Small intestine (tissue), 7 donors: ENCODE data around the gene PLS3. TPM values are rescaled to one million over a fixed set of nuclear protein-coding genes. Genes with fewer than 3 reads are reported as not detected.
"Not testable (repeated sequence)": the region's sequence is repeated elsewhere in the genome, so short reads cannot be mapped to it uniquely, and the experiment has no call there.

ENCODE experiments used
- DNase-seq, 2 donors: peaks; one replicate each; pipeline versions ENCODE4 v3.0.0 to v3.0.0-alpha.2; 2013
- FAIRE-seq: peaks from 2 replicates; lab custom pipeline; 2012; peaks lifted over from hg19 to GRCh38; lab: Jason Lieb, UNC
- H3K27ac ChIP-seq, 3 donors: one replicate each; pipeline ENCODE4 v1.5.1; 2013; ENCODE audit warnings: low read length in 2 of 3, mild to moderate bottlenecking in 2 of 3, control low read depth in 1 of 3, inconsistent platforms in 1 of 3, low read depth in 1 of 3, moderate library complexity in 1 of 3
- H3K27me3 ChIP-seq, 3 donors: one replicate each; pipeline ENCODE4 v1.6.1; 2013; ENCODE audit warnings: low read length in 3 of 3, inconsistent platforms in 1 of 3; ENCODE audit not compliant: control insufficient read depth in 3 of 3, insufficient read depth in 3 of 3
- H3K36me3 ChIP-seq, 3 donors: one replicate each; pipeline ENCODE4 v1.6.1; 2013; ENCODE audit warnings: low read length in 3 of 3, inconsistent platforms in 1 of 3, low read depth in 1 of 3, mild to moderate bottlenecking in 1 of 3, moderate library complexity in 1 of 3; ENCODE audit not compliant: control insufficient read depth in 3 of 3, insufficient read depth in 2 of 3
- H3K4me1 ChIP-seq, 3 donors: one replicate each; pipeline ENCODE4 v1.6.1; 2013; ENCODE audit warnings: low read length in 2 of 3, inconsistent platforms in 1 of 3, low read depth in 1 of 3, mild to moderate bottlenecking in 1 of 3, moderate library complexity in 1 of 3; ENCODE audit not compliant: control insufficient read depth in 3 of 3, insufficient read depth in 2 of 3
- H3K4me3 ChIP-seq, 3 donors: one replicate each; pipeline ENCODE4 v1.5.1; 2013; ENCODE audit warnings: low read length in 3 of 3, control low read depth in 1 of 3, inconsistent platforms in 1 of 3, low read depth in 1 of 3, mild to moderate bottlenecking in 1 of 3, moderate library complexity in 1 of 3
- H3K9me3 ChIP-seq, 2 donors: one replicate each; pipeline ENCODE4 v1.6.1; 2013; ENCODE audit warnings: low read depth in 1 of 2, low read length in 1 of 2; ENCODE audit not compliant: control insufficient read depth in 2 of 2, insufficient read depth in 1 of 2
- WGBS, 3 donors: extraction: QIAGEN DNeasy Blood & Tissue Kit; methylation state at CpG; one replicate each; pipeline ENCODE4 v1.1.7; 2013; 5-methylcytosine and 5-hydroxymethylcytosine counted together
- polyA plus RNA-seq, 4 donors: library from polyadenylated mRNA; stranded (reverse) in 3 of 4; unstranded in 1 of 4; fragments of 200-250 nt in 3 of 4; fragments of 120-200 nt in 1 of 4; gene quantifications; one replicate each; pipeline versions ENCODE4 v1.2.1 to v1.2.3, GENCODE V29; 2013
- donor health status: healthy with polysubstance abuse.
- donor health status: control.
- donor health status: control.
- donor health status: Bipolar disorder and iron deficiency.
- donor health status: healthy.

Gene PLS3
- polyA plus RNA-seq, 4 donors = 8.4 to 44.4 (median 25.6) TPM

- no peak for FAIRE-seq
- no peak for DNase-seq
- Histone ChIP-seq H3K4me1 (no peaks in the 10 kb centered on the region), H3K27me3 (no peaks in the 10 kb centered on the region), H3K27ac (no peak overlapping the region), H3K4me3 (no peak overlapping the region), H3K36me3 (no peaks in the 10 kb centered on the region), H3K9me3 (no peaks in the 10 kb centered on the region)
Measured at GRCh38 chrX:115535421-115535820, 25.6 kb upstream of the PLS3 start.

- no peaks in the 10 kb centered on the region for H3K4me1 ChIP-seq
- no peaks in the 10 kb centered on the region for H3K27me3 ChIP-seq
- H3K4me3 ChIP-seq = no peak overlapping the region
- DNase-seq (no peak), FAIRE-seq (no peak)
- H3K27ac ChIP-seq = no peak overlapping the region
- H3K36me3 ChIP-seq = no peaks in the 10 kb centered on the region
- H3K9me3 ChIP-seq = no peaks in the 10 kb centered on the region
- WGBS, 3 donors = 73 to 96% (median 90%) methylated on average over 1 of the region's 1 CpG
Measured at GRCh38 chrX:115535844-115536243, 25.1 kb upstream of the PLS3 start.

- 72 to 86% (median 76%) methylated on average over 2 of the region's 2 CpGs for WGBS, 3 donors
- no peak for FAIRE-seq
Measured at GRCh38 chrX:115539841-115540240, 21.1 kb upstream of the PLS3 start.

GRCh38 chrX:115541045-115541444, 19.9 kb upstream of the PLS3 start:
- not testable (repeated sequence) for H3K27ac ChIP-seq, DNase-seq, H3K4me3 ChIP-seq, H3K27me3 ChIP-seq, H3K36me3 ChIP-seq, H3K4me1 ChIP-seq, H3K9me3 ChIP-seq, FAIRE-seq
- 70 to 89% (median 70%) methylated on average over 10 of the region's 10 CpGs for WGBS, 3 donors

More at GRCh38 chrX:115539841-115540240, 21.1 kb upstream of the PLS3 start:
- Histone ChIP-seq H3K4me3 (no peak overlapping the region), H3K4me1 (no peaks in the 10 kb centered on the region), H3K27ac (no peak overlapping the region), H3K9me3 (no peaks in the 10 kb centered on the region), H3K27me3 (no peaks in the 10 kb centered on the region), H3K36me3 (no peaks in the 10 kb centered on the region)
- DNase-seq = no peak

GRCh38 chrX:115547448-115547847, 13.5 kb upstream of the PLS3 start:
- Histone ChIP-seq H3K27ac (no peak overlapping the region), H3K4me1 (no peaks in the 10 kb centered on the region), H3K9me3 (no peaks in the 10 kb centered on the region), H3K27me3 (no peaks in the 10 kb centered on the region), H3K4me3 (no peak overlapping the region), H3K36me3 (no peaks in the 10 kb centered on the region)
- WGBS, 3 donors = 31 to 71% (median 51%) methylated on average over 2 of the region's 2 CpGs
- FAIRE-seq = no peak
- no peak for DNase-seq

- no peaks in the 10 kb centered on the region for H3K27me3 ChIP-seq
- H3K36me3 ChIP-seq = no peaks in the 10 kb centered on the region
- no peaks in the 10 kb centered on the region for H3K4me1 ChIP-seq
- WGBS, 3 donors = 39 to 75% (median 59%) methylated on average over 3 of the region's 3 CpGs
- H3K9me3 ChIP-seq = no peaks in the 10 kb centered on the region
- H3K27ac ChIP-seq = no peak overlapping the region
- no peak overlapping the region for H3K4me3 ChIP-seq
- DNase-seq (no peak), FAIRE-seq (no peak)
Measured at GRCh38 chrX:115549008-115549407, 12.0 kb upstream of the PLS3 start.

- H3K4me1 ChIP-seq = no peaks in the 10 kb centered on the region
- no peaks in the 10 kb centered on the region for H3K27me3 ChIP-seq
- no peaks in the 10 kb centered on the region for H3K36me3 ChIP-seq
- no peaks in the 10 kb centered on the region for H3K9me3 ChIP-seq
- 56 to 77% (median 72%) methylated on average over 5 of the region's 5 CpGs for WGBS, 3 donors
- FAIRE-seq (no peak), DNase-seq (no peak)
- no peak overlapping the region for H3K4me3 ChIP-seq
- no peak overlapping the region for H3K27ac ChIP-seq
Measured at GRCh38 chrX:115553171-115553570, 7.8 kb upstream of the PLS3 start.

GRCh38 chrX:115559672-115560071, 1.3 kb upstream of the PLS3 start:
- no peaks in the 10 kb centered on the region for H3K36me3 ChIP-seq
- H3K4me3 ChIP-seq = no peak overlapping the region
- no peaks in the 10 kb centered on the region for H3K27me3 ChIP-seq
- DNase-seq (peak; percentile 32 to 33), FAIRE-seq (no peak)
- peak overlapping the region in 1 of 3 donors; percentile 88 for H3K27ac ChIP-seq
- no peaks in the 10 kb centered on the region for H3K9me3 ChIP-seq
- WGBS, 3 donors = 13 to 53% (median 28%) methylated on average over 3 of the region's 3 CpGs
- H3K4me1 ChIP-seq = peaks cover 0 to 4% (median 0%) of the 10 kb centered on the region in 3 donors
